HG03097 (cell line): Measurements from ENCODE around the gene DKK1.

Experiments used
- ATAC-seq: cut with Tn5 transposase; IDR thresholded peaks from one replicate; pipeline ENCODE4 v1.9.1; 2021; ENCODE audit not compliant: unreplicated experiment, low FRiP score

DKK1 gene

GRCh38 chr10:52316001-52316400 is 1.9 kb downstream of the DKK1 start:
- ATAC-seq: no peak

GRCh38 chr10:52316500-52316899 is 2.4 kb downstream of the DKK1 start:
- ATAC-seq: no peak

DNA sequence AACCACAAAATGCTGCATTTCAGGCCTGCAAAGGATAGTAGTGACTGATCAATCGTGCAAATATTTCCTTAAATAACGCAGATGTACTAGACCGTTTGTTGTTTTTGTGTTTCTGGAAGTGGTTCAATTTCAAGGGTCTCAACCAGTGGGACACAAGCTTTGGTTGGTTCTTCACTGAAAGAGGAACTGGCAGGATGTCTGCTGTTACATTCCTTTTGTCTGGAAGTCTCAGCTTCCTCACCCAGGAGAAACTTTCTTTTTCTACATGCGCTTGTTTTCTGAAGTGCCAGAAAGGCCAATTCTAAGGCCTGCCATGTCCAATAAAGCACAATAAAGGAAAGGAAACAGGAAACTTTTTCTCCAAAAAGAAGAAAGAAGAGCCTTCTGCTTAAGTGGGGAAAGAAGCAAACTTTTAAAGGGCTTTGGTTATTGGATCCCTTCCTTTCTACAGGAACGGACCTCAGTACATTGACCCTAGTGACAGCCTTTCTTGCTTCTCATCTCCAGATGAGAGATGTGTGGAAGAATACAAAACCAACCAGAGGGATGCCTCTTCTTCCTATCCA is 4.1 kb downstream of the DKK1 start:
- no peak for ATAC-seq

DNA sequence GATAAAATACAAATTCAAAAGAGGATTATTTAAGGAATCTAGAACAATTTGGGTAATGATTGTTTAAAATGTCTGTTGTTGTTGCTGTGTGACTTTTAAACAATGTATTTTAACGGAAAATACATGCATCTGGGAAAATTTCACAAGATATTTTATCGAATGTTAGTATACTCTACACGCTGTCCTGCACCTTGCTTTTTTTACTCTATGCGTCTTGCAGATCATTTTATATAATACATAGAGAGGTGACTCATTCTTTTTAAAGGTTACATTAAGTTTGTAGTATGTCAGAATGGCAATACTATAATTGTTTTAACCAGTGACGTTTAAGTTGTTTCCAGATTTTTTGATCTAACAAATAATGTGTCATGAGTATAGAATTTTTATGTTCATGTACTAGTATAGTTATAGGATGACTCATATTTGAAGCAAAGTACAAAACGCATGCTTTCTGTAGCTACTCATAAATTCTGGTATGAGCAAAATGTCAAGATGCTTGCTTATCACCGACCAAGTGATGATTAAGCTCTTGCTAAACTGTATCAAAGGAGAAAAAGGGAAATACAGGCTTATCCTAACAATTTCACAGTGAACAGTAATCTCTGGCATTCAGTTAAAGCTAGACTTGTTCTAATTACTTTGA is 4.9 kb downstream of the DKK1 start:
- ATAC-seq: no peak

- ATAC-seq: no peak
These were observed 5.8 kb downstream of the DKK1 start for GRCh38 chr10:52319926-52320325.

- no peak for ATAC-seq
These were observed 8.2 kb downstream of the DKK1 start for GRCh38 chr10:52322323-52322722.

DNA sequence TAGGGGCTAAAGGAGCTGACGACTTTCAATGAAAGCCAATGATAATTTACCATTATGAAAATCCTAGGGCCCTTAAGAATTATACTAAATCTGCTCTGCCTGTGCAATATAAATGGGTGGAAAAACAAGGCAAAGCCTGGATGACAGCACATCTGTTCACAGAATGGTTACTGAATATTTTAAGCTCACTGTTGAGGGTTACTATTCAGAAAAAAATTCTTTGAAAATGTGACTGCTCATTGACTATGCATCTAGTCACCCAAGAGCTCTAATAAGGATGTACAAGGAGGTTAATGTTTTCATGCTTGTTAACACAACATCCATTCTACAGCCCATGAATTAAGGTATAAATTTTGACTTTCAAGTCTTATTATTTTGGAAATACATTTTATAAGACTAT is 8.9 kb downstream of the DKK1 start:
- no peak for ATAC-seq

DNA sequence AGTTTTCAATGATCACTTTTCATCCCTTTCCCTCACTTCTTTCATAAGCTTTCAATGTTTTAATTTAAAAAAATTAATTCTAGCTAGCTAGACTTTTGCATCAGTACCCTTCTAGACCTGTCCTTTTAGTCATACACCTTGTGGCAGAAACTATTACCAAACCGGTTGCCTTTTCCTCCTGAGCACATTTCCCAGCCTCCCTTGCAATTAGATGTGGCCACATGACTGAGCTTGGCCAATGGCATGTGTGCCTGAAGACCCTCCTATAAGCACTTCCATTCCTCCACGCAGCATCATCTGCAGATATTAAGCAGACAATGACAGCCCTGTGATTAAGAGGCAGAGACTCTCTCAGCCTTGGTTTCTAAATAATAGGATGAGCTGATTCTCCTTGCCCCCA is 12.3 kb downstream of the DKK1 start:
- no peak for ATAC-seq

DNA sequence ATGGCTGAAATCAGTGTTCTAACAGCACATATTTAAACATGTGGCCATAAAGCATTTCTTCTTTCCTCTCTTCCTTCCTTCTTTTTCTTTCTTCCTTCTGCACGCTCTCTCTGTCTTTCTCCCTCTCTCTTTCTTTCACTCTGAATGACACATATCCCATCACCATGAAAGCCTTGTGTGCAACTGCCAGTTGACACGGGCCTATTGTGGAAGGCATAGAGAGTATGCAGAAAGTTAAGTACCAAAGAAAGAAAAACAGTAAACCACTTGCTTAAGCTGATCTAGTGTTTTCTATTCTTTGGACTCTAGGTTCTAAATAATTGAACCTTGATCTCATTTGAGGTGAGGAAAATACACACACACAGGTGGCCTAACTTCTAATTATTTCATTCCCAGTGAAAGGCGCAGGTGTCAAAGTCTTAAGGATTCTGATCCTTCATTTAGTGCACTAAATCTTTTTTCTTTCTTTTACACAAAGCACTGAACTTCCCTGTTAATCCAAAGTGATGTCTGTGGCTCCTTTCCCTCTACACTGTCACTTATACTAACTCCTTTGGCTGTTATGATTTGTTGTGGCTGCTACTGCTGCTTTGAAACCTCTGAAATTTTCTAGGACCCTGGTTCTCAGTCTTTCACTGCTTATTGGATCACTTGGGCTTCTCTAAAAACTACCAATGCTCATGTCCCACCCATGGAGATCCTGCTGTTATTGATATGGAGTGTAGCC is 17.7 kb downstream of the DKK1 start:
- ATAC-seq: no peak

GRCh38 chr10:52332815-52333214 is 18.7 kb downstream of the DKK1 start:
- ATAC-seq: no peak

DNA sequence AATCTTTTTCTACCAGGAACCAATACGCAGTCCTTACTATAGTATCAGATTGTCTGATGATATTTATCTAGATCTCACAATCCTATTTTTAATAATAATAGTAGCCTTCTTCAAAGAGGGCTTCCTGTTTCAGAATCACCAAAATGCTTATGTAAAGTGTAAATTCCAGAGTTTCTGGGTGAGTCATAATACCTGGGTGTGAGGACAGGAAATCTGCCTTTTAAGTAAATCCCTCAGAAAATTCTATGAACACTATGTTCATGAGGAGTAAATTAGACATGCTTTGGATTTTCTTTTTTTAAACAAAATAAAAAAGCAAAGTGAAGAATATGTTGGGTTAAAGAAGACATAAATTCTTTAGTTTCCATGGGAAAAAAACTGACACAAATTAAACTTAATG is 20.5 kb downstream of the DKK1 start:
- no peak for ATAC-seq

DNA sequence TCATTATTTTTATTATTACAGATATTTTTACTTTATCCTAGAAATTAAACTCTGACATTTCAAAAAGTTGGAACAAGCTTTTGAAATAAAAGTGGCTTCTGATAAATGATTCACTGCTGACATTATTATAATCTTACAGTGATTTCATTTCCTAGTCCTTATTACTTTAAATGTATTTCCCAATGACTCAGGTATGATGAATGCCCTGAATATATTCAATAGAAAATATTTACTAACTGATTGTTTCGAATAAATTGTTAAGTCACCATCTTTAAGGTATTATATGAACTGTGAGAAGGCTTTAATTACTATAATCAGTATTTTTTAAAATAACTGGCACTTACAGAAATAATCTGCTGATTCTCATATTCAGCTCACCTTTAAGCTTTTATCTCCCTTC is 21.6 kb downstream of the DKK1 start:
- ATAC-seq: no peak

GRCh38 chr10:52337225-52337624 is 23.1 kb downstream of the DKK1 start:
- ATAC-seq: no peak

DNA sequence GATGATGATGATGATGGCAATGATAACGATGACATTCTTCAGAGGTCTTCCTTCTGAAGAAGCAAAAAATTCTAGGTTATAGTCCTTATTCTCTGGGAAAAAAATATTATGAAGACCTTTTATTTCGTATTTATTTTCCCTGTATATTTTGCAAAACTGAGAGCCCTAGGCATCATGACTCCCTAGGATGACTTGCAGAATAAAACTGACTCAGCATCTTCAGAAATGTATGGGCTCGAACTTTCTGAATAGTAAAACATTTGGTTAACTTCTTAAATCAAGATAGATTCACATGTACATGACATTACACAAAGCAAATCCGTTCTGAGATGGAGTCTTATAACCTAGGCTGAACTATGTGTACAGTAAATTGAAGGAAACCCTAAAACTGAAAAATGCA is 29.4 kb downstream of the DKK1 start:
- ATAC-seq: no peak

DNA sequence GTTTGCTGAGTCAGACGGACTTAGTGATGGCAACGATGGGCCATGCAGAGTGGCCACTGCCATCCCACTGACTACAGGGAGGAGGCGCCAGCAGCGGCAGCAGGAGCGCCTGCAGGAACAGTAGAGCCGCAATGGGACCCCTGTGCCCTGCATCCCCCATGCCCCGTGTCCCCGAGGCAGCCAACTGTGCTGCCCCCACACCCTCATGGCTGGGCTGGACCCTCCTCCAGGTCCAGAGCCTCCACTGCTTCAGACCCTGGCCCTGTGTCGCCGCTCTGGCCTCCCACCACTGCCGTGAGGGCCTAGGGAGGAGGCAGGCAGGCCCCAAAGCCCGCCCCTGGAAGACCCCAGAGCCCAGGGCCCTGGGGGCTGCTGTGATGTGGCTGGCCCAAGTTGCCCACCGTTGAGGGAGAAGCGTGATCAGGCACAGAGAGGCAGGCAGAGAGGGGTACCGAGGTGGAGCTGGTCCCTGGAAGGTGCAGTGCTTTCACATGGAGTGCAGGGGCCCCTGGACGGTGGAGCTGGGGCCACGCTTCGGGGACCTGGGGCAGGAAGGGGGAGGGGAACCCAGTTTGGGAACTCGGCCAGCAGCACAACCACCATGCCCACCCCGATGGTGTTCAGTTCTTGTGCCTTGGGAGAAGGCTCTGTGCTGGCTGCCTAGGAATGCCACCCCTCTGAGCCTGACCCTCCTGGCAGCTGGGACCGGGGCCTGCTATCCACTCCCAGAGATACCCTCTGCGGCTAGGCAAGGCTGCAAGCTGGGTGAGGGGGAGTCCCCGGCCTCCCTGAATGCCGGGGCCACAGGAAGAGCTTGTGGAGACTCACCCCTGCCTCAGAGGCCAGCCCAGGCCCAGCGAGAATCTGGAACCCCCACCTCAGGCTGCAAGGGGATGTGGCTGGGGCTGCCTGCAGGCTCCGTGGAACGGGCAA is 32.6 kb downstream of the DKK1 start:
- ATAC-seq: no peak

DNA sequence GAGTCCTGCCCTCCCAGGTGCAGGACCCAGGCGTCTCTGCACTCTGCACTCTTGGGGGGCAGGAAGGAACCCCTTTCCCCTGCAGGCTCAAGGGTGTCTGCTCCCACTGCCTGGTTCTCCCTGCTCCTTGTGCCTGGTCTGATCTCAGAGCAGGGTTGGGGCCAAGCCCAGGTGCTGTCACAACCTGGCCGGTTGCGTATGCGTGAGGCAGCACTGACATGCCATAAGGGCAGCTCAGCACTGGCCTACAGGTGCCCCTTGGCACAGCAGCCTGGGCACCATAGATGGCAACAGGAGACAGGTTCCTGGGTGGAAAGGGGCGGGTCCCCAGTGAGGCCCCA is 33.2 kb downstream of the DKK1 start:
- no peak for ATAC-seq

DNA sequence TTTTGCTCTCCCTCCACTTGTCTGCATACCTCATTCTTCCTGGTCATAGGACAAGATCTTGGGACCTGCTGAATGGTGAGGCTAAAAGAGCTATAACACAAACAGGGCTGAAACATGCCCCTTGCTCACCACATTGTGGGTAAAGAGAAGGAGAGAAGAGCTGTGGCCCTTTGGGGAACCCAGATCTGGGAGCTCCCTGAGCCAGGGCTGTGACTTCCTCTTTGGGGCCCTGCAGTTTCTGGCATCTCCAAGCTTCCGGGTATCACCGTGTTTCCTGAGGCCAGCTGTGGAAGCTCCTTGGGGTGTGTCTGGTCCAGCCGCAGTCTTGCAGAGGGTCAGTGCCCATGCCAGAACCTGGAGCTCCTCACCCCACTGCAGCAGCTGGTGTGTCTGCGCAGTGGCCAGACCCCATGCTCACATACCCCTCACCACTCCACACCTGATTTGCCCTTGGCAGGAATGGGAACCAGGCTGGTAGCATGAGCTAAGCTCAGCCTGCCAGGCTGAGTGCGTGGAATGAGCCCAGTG is 34.0 kb downstream of the DKK1 start:
- ATAC-seq: no peak

DNA sequence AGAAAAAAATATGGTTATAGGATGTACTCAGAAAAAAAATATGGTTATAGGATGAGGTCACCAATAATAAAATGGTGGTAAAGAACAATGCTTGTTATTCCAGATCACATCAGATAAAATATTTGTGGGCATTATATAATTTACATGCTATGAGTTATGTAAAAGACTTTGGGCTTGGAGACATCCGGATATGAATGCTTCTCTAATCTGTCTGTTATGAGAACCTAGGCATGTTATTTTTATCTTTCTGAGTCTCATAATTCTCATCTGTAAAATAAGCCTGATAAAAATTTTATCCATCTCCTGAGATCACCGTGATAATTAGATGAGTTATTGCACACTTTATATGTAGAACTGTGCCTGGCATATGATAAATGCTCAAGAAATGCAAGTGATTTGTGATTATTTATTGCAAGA is 37.8 kb downstream of the DKK1 start:
- no peak for ATAC-seq

DNA sequence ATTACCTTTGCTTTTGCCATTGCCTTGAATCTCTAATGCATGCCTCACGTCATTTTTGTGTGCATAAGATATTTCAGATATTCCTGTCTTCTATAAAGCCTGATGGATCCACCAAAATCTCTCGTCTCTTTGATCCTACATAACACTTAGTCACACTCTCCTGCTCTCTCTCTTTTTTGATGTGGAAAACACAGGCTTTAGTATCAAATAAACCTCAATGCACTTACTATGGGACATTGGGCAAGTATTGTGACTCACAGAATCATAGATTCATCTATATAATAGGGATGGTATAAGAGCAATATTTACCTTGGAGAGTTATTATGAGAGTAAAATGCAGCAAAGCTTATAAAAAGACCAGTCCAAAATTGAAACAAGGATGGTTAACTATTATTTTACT is 39.1 kb downstream of the DKK1 start:
- ATAC-seq: no peak

- ATAC-seq: no peak
These were observed 39.9 kb downstream of the DKK1 start for GRCh38 chr10:52353960-52354394.

DNA sequence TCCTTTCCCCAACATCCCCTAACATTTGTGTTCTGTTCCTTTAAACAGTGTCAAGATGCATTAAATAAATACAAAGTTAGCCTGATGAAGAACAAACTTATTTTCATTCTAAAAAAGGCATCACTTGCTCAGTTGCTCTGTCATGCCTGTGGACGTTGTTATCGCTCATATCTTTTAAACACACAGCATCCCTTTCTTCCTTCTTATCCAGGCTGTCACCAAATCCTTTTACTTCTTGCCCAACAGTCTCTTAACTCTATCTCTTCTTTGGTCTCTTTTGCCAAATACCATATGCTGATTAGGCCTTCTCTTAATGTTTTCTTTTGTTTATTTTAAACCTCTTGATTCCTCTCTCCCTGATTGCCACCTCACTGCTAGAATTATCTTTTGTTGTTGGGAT is 43.9 kb downstream of the DKK1 start:
- no peak for ATAC-seq
